Activated CD4-positive, CD25-positive, alpha-beta regulatory T cell (primary cell): Measurements from ENCODE around the gene NKX1-2.
"Not testable (repeated sequence)": the region's sequence is repeated elsewhere in the genome, so short reads cannot be mapped to it uniquely, and the experiment has no call there.

Experiments
- DNase-seq, 4 experiments: peaks; one replicate each; lab custom pipeline; 2025; lab: John Stamatoyannopoulos, UW

Gene NKX1-2

GRCh38 chr10:124449170-124450011, 444 bp downstream of the NKX1-2 start:
- DNase-seq, result no peak

DNA sequence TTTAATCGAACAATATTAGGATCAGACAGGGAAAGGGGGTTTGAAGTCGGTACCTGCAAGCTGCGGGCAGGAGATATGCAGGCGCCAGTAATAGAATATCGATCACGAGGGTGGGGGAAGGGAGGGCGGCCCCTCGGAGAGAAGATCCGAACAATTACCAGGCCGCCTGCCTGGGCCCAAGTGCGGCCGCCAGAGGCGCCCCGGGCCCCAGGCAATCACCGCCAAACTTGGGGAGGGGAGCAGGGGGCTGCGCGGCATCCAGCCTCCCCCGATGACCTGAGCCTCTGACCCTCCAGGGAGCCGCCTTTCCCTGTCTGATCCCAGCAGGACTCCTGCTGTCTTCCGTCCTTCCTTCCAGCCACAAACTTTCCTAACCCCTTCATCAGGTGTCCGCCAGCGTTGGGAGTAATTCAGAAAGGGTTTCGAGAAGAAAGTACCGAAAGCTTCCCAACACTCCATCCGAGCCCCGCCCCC, 1.1 kb downstream of the NKX1-2 start:
- DNase-seq, result no peak

GRCh38 chr10:124447751-124448466, 1.9 kb downstream of the NKX1-2 start:
- DNase-seq, result no peak

DNA sequence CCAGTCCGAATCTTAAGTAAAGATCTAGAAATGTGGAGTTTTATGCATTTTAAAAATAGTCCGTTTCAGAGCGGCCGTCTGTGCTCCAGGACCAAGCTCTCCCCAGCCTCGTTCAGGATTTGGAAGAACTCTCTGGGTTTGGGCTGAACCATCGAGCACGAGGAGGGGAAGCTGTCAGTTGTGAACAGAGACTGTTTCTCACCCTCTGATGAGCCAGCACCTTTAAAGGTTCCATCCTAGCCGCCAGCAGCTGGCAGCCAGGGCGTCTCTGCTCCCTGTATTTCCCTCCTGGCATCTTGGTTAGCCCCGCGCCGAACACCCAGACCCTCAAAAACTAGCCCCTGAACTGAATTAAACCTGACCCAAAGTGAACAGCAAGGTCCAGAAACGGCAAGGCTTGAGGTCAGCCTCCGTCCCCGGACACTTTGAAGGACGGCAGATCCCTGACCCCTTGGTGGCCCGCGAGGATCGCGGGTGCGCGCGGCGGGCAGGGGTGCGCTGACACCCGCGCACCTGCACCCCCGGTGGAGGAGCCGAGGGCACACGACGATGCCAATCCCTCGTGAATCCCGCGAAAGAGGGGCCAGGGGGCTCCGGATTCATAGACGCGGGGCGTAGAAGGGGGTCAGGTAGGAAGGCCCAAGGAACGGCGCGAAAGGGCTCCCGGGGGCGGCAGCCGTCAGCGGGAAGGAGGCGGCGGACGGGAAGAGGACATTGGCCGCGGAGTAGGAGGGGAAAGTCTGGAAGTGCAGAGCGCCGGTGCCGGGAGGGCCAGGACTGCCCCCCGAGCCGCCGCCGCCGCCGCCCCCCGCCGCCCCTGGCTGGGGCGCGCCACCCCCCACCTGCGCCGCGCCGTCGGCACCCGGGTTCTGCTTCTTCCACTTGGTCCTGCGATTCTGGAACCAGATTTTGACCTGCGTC, 2.7 kb downstream of the NKX1-2 start:
- no peak for DNase-seq

DNA sequence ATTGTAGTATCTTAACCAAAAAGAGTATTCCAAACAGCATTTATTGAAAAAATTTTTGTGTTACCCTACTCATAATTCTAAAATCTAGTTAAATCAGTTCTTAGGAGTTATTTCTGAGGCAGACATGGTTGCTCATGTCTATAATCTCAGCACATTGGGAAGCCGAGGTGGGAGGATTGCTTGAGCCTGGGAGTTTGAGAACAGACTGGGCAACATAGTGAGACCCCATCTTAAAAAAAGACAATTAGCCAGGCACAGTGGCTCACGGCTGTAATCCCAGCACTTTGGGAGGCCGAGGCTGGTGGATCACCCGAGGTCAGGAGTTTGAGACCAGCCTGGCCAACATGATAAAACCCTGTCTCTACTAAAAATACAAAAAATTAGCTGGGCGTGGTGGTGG, 8.1 kb downstream of the NKX1-2 start:
- not testable (repeated sequence) for DNase-seq

- no peak for DNase-seq
Measured at GRCh38 chr10:124436191-124436638, 13.6 kb downstream of the NKX1-2 start.

DNA sequence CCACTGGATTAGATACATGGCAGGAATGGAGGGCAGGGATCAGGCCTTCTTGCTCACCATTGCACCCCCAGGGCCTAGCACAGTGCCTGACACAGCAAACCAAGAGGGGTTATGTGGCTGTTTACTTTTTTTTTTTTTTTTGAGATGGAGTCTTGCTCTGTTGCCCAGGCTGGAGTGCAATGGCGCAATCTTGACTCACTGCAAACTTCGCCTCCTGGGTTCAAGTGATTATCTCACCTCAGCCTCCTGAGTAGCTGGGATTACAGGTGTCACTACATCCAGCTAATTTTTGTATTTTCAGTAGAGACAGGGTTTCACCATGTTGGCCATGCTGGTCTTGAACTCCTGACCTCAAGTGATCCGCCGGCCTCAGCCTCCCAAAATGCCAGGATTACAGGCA, 14.2 kb downstream of the NKX1-2 start:
- not testable (repeated sequence) for DNase-seq

DNA sequence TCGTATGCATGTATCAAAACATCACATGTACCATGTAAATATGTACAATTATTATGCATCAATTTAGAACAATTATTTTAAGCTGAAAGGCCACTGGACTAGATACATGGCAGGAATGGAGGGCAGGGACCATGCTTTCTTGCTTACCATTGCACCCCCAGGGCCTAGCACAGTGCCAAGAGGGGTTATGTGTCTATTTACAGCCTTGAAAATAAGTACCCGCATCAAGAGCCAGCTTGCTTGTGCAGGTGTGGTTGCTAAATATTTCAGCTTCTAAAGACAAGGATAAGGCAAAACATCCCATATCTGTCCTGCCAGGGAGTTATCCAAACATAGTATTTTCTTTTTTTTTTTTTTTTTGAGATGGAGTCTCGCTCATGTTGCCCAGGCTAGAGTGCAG, 16.4 kb downstream of the NKX1-2 start:
- DNase-seq, result no peak

GRCh38 chr10:124430077-124430476, 19.8 kb downstream of the NKX1-2 start:
- DNase-seq, result no peak

DNA sequence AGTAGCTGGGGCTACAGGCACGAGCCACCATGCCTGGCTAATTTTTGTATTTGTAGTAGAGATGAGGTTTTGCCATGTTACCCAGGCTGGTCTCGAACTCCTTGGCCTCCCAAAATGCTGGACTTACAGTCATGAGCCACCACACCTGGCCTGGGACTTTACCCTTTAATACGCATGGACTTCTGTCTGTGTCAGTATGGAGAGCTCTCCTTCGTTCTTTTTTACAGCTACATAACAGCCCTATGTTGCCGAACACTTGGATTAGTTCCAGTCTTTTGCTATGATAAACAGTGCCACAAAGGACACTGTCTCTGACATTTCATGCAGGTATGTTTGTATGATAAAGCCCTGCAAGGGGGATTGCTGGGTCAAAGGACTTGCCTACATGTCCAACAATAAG, 20.3 kb downstream of the NKX1-2 start:
- no peak for DNase-seq

DNA sequence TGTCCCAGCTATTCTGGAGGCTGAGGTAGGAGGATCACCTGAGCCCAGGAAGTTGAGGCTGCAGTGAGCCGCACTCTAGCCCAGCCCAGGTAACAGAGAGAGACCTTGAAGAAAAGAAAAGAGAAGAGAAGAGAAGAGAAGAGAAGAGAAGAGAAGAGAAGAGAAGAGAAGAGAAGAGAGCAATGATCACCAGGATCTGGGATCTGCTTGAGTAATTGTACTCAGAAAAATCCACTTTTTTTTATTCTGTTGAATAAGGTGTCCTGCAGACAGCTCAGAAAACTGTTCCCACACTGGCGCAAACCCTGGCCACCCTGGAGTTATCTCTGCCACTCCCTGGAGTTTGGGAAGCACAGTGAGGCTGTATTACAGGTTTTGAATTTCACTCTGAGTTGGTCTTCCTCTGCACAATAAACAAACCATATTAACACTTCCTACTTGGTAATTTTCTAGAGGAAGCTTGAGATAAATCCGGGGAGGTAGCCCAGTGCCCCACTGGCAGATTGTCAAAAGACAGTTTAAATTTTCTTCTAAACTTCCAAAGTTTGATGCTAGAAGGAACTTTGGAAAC, 21.5 kb downstream of the NKX1-2 start:
- DNase-seq, result no peak

DNA sequence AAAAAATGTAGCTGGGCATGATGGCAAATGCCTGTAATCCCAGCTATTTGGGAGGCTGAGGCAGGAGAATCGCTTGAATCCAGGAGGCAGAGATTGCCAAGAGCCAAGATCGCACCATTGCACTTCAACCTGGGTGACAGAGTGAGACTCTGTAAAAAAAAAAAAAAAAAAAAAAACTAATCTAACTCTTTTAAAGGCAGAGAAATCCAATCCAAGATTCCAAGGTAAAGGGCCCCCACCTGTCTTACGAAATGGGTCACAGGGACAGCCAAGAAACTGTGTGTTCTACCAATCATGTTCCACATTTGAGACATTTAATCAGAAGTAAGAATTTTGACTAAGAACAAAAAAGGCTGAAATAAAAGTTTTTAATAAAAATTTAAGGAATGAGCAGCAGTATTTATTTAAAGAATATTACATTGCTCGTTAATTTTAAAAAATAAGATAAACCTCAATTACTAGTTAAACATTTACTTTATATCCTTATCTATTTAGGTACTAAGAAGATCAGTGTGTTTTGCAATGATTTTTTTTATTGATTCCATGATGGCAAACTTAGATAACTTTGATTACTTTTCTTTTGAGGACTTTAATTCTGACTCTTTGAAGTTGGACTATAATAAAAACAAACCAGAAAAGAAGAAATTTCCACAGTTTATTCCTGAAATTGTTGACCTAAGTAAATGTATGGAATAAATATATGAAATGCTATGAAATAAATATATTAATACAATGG, 24.4 kb downstream of the NKX1-2 start:
- no peak for DNase-seq

GRCh38 chr10:124423813-124424212, 26.0 kb downstream of the NKX1-2 start:
- DNase-seq, result no peak

DNA sequence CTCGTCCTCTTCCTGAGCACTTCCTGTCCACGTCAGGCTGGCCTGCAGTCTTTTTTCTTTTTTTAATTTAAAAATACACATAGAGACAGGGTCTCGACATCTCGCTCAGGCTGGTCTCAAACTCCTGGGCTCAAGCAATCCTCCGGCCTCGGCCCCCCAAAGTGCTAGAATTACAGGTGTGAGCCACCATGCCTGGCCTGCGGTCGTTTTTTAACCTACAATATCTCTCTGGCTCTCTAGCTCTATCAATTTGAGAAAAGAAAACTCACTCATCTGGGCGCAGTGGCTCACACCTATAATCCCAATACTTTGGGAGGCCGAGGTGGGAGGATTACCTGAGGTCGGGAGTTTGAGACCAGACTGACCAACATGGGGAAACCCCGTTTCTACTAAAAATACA, 27.1 kb downstream of the NKX1-2 start:
- DNase-seq, result no peak

DNA sequence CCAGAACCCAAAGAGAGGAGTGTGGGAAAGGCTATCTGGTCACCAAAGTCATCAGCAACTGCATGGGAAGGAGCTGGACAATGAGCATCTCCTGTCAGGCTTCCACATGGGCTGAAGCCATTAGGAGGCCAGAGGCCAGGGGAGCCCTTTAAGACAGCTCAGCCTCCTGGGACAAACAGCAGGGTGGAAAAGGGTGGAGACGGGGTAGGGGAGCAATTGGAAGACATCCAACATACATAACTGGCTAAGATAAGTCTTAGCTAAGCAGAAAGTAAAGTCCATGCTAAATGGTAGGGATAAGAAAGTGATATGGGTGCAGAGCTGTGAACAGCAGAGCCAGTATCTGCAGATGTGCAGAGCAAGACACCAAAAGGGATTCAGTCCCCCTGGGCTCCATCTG, 29.6 kb downstream of the NKX1-2 start:
- DNase-seq, result no peak

DNA sequence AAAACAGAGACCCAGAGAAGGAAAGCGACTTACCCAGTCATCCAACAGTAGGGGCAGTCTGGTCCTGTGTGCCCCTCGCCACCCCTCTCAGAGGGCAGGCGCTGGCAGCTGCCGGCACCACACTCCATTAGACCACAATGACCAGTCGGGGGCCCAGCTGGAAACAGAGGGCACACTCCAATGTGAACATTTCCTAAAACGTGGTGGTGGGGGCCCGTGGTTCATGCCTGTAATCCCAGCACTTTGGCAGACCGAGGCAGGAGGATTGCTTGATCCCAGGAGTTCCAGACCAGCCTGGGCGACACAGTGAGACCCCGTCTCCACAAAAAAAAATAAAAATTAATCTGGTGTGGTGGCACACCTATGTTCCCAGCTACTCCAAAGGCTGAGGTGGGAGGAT, 30.2 kb downstream of the NKX1-2 start:
- no peak for DNase-seq

GRCh38 chr10:124418726-124419501, 30.9 kb downstream of the NKX1-2 start, which contains the start of gene OAT:
OAT (minus strand) TSS chr10:124418923; CDS start chr10:124412171, 6,752 bp downstream.
- DNase-seq, result peak; percentile 89 to 94 (median 92)

DNA sequence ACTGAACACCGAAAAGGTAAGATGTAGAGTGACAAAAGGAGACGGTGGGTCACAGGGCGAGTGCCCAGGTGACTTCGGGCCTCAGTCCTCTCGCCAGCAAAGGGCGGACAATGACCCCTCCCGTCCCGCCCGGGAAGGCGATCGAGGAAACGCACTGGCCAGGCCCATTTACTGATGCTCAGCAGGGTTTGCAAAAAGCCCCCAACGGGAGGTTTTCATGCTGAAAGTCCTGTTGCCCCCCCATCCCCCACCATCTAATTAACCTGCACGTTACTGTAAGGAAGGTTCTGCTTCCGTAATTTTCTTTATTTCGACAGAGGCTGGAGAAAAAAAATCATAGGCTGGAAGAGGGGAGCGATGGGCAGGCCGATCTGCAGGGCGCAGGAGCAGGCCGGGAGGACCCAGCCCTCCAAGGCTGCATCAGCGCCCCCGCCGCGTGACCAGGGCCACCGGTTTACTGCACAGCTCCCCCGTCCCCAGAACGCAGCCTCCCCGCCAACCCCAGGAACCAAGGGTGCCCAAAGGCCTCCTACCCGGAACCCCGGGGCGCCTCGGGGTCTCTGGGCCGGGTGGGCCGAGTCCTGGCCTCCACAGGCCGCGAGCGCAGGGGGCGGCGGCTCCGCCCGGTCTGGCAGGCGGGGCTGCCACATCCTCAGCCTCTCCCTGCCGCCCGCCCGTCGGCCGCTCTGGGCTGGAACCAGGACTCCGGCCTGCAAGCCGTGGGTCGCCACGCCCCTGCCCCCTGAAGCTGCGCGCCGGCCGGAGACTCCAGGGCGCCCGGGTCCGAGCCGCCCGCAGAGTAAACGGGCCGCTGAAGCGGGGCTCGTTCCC, 31.7 kb downstream of the NKX1-2 start:
- DNase-seq, result peak in 3 of 4 experiments; percentile 11 to 41 (median 16)

DNA sequence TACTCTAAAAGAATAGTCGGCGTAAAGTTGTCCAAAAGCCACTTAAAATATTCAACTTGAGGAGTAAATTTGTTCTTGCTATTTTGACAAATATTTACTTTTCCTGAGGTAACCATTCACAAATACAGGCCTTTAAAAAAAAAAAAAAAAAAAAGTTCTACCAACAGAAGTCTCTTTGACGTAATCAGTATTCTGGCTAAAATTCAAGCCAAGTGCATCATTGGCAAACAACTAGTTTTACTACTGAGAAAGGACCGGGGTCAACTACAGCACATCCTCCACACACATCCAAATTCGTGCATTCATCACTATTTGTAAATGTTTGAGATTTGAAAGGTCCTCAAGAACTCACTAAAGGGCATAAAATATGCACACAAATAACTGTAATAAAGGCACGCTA, 33.1 kb downstream of the NKX1-2 start:
- DNase-seq, result no peak
